Mucosa of descending colon (tissue), 3 donors: Measurements from ENCODE around the gene CHIA. TPM values are rescaled to one million over a fixed set of nuclear protein-coding genes. Genes with fewer than 3 reads are reported as not detected.

Experiments used
- ATAC-seq: fragments of 200-7000 bp; cut with Tn5 transposase; one replicate; pipeline ENCODE4 v1.9.1; 2020; ENCODE audit warnings: mild to moderate bottlenecking, moderate library complexity
- DNase-seq, 3 donors: peaks; one replicate each; pipeline ENCODE4 v3.0.0-alpha.2; 2020
- H3K36me3 ChIP-seq: fragments of 200-600 bp; one replicate; pipeline ENCODE4 v1.8.0; 2021; ENCODE audit warnings: low read depth, mild to moderate bottlenecking
- H3K4me1 ChIP-seq: fragments of 200-600 bp; one replicate; pipeline ENCODE4 v1.8.0; 2021; ENCODE audit warnings: low read depth, mild to moderate bottlenecking
- H3K4me3 ChIP-seq: fragments of 200-600 bp; one replicate; pipeline ENCODE4 v1.8.0; 2021; ENCODE audit warnings: mild to moderate bottlenecking
- H3K9me3 ChIP-seq: fragments of 200-600 bp; one replicate; pipeline ENCODE4 v1.8.0; 2021; ENCODE audit warnings: mild to moderate bottlenecking
- intact Hi-C, 2 donors: fragments of 100-400 bp; cut with DNase I in 1 of 2; cut with micrococcal nuclease in 1 of 2; formaldehyde crosslinking; loops; one replicate each; pipeline versions ENCODE4 v1.11.0 to v1.11.1; 2022; cut with DNase I, micrococcal nuclease
- long read RNA-seq, 2 donors: library from polyadenylated mRNA; unstranded; transcript quantifications; one replicate each; pipeline ENCODE4 v2.0.0, GENCODE V29; 2019 to 2021
- total RNA-seq, 3 donors: library from RNA; stranded (reverse); fragmentation: NEBNext Ultra II Directional in 2 of 3; extraction: Animal tissue kit (Norgen Biotek cat#: 25700) in 2 of 3; gene quantifications; one replicate each; pipeline versions ENCODE4 v1.2.1 to v1.2.4, GENCODE V29; 2021 to 2023
- TF ChIP-seq, protein P1 (sequence below): fragments of 200-600 bp; IDR thresholded peaks from one replicate; pipeline ENCODE4 v1.8.0; 2022; ENCODE audit warnings: antibody characterized with exemption, mild to moderate bottlenecking
- donor health status: DM: no; HTN: no; CAD: no; lungs with moderate emphysema.
- donor health status: DM: no; HTN: no; CAD: no.
- donor health status: DM: no; HTN: yes; CAD: no.

The CHIA gene
- total RNA-seq, result not detected
- long read RNA-seq, donor 1, result 0 reads
- long read RNA-seq, donor 2, result 0 reads

DNA sequence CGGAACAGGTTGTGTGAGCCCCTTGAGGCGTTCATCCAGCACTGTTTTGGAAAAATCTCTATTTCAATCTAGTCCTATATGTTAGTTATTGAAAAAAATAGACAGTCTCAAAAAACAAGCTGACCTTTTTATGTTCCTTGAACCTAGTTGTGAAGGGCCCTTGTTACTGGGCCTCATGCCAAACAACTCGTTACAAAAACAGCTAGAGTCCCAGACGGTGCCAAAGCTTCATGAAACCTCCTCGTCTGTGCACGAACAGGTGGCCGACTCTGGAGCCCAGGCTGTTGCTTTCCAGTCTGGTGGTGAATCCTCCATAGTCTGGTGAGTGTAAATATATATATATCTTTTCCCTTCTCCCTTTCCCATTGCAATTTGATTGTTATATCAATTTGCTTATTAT lies at the start of gene CHIA:
Gene CHIA, plus strand, starts transcription at position 222 of the 400 bp plus-strand sequence. CDS start 19,617 bp downstream, outside the sequence.
- intact Hi-C loops, result no loop called here
- H3K4me1 ChIP-seq, result no peaks in the 10 kb centered on the region
- ATAC-seq, result no peak

DNA sequence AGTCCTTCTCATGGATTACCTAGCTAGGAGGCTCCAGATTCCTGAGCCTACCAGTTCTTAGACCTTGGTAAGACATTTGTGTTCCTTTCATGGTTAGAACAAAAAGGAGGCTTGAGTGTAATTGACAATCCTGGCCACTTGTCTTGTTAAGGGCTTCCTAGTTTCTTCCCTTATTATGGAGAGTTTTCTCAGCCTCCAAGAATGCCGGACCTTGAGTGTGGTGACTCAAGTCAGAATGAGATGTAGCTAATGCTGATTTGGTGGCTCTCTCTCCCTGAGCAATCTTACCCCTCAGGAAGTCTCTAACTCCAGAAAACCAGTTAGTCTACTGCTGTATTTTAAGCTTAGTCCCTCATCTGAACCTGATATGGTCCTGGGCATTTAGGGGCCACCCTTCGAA lies 48.9 kb upstream of the CHIA start:
- no peaks in the 10 kb centered on the region for H3K9me3 ChIP-seq
- DNase-seq (no peak), ATAC-seq (no peak)
- no peaks in the 10 kb centered on the region for H3K4me1 ChIP-seq
- intact Hi-C loops, result no loop called here
- H3K4me3 ChIP-seq, result no peak overlapping the region
- H3K36me3 ChIP-seq, result no peaks in the 10 kb centered on the region
- TF ChIP-seq, protein P1, sequence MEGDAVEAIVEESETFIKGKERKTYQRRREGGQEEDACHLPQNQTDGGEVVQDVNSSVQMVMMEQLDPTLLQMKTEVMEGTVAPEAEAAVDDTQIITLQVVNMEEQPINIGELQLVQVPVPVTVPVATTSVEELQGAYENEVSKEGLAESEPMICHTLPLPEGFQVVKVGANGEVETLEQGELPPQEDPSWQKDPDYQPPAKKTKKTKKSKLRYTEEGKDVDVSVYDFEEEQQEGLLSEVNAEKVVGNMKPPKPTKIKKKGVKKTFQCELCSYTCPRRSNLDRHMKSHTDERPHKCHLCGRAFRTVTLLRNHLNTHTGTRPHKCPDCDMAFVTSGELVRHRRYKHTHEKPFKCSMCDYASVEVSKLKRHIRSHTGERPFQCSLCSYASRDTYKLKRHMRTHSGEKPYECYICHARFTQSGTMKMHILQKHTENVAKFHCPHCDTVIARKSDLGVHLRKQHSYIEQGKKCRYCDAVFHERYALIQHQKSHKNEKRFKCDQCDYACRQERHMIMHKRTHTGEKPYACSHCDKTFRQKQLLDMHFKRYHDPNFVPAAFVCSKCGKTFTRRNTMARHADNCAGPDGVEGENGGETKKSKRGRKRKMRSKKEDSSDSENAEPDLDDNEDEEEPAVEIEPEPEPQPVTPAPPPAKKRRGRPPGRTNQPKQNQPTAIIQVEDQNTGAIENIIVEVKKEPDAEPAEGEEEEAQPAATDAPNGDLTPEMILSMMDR, result no peak

More for the DNA sequence above, at the start of gene CHIA:
- no peak for DNase-seq
- no peaks in the 10 kb centered on the region for H3K9me3 ChIP-seq
- TF ChIP-seq, protein P1, result no peak
- H3K36me3 ChIP-seq, result no peaks in the 10 kb centered on the region
- no peak within 1 kb of the TSS for H3K4me3 ChIP-seq

DNA sequence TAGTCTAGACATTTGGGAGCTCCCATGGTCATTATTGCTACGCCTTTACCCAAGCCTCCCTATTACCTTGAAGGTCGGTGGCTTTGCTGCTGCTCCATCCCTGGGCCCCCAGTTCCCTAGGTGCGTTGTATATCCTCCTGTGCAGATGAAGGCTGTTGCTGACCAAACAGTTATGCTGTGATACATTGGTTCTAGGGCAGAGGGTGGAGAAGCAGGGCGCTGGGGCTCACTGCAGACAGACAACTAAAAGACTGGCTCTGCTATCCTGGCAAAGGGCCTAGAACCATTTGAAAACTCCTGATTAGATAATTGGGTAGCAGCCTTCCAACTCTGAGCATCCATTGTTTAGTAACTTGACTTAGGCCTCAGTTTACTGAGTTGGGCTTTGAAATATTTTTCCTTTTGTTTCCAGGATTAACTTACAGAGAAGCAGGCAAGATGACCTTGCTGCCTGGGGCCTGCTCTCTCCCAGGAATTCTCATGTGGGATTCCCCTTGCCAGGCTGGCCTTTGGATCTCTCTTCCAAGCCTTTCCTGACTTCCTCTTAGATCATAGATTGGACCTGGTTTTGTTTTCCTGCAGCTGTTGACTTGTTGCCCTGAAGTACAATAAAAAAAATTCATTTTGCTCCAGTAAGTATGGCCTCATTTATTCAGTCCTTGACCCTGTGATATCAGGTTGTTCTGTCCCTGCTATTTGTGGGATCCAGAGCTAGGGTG lies 47.7 kb upstream of the CHIA start:
- TF ChIP-seq, protein P1, result no peak
- intact Hi-C loops, result no loop called here
- Histone ChIP-seq H3K4me3 (no peak overlapping the region), H3K9me3 (no peaks in the 10 kb centered on the region), H3K36me3 (no peaks in the 10 kb centered on the region), H3K4me1 (no peaks in the 10 kb centered on the region)
- no peak for DNase-seq
- ATAC-seq, result no peak

DNA sequence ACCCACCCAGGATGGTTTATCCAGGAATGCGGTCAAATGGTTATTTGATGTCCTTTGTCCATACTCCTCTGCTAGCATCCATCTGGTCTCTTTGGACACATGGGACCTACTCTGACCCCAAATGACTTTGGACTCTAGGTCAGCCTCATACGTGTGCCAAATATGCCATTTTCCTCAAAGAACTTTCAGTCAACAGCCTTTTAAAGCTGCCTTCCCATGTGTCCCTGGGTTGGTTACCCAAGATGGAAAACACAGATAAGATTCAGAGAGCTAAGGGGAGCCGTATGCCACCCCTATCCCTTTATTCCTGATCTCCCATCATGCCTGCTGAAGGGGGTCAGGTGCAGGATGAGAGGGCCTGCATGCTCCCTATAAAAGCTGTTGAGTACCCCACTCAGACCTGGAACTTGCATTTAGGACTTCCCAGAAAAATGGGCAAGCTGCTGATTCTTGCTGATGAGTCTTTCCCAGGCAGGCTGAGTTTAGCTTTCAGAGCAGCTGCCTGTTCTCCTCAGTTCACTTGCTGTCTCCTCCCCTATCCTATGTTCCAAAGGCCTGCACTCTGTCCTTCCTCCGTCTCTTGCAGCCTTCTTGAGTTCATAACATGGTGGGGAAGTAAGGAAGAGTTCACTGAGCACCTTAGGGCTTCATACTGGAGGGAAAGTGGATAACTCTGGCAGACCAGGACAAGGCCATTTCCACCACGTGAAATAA lies 43.4 kb upstream of the CHIA start:
- no peaks in the 10 kb centered on the region for H3K36me3 ChIP-seq
- no peak for ATAC-seq
- no peaks in the 10 kb centered on the region for H3K4me1 ChIP-seq
- TF ChIP-seq, protein P1, result no peak
- no peaks in the 10 kb centered on the region for H3K9me3 ChIP-seq
- H3K4me3 ChIP-seq, result no peak overlapping the region
- intact Hi-C loops, result no loop called here
- no peak for DNase-seq

DNA sequence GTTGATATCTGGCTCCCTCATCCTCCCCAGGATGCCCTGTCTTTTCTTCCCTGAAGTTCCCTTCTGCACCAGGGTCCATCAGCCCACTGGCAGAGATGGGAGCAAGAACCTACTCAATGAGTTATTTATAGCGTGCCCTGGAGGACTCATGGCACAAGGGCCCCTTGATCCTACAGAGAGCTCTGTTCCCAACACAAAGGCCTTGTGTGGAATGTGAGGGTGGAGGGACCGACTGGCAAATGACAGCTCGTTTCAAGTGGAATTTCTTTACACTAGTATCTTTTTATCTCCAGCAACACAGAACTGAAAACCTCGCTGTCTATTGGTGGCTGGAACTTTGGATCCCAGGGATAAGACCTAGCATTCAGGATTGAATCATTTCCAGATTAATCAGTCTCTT lies 40.7 kb upstream of the CHIA start:
- intact Hi-C loops, result no loop called here
- ATAC-seq, result no peak
- H3K4me1 ChIP-seq, result no peaks in the 10 kb centered on the region

More for the DNA sequence above, 40.7 kb upstream of the CHIA start:
- H3K36me3 ChIP-seq, result no peaks in the 10 kb centered on the region
- DNase-seq, result no peak
- no peaks in the 10 kb centered on the region for H3K9me3 ChIP-seq
- TF ChIP-seq, protein P1, result no peak
- no peak overlapping the region for H3K4me3 ChIP-seq
